RWPE2 (cell line): ENCODE measurements around the gene CTXND1.

Experiments
- ATAC-seq: fragments of 200-7000 bp; cut with Tn5 transposase; 3 replicates; pipeline ENCODE4 v1.9.1; 2021; ENCODE audit warnings: low read depth
- DNase-seq: peaks from one replicate; pipeline ENCODE4 v3.0.0-alpha.2; 2020; ENCODE audit warnings: low spot score
- H3K27ac ChIP-seq: fragments of 450-650 bp; 2 replicates; pipeline ENCODE4 v1.5.1; 2017; ENCODE audit warnings: mild to moderate bottlenecking; ENCODE audit not compliant: poor library complexity, severe bottlenecking
- H3K27me3 ChIP-seq: fragments of 250-450 bp; sonication (Bioruptor Pico); 2 replicates; pipeline ENCODE4 v1.5.1; 2021; ENCODE audit warnings: mild to moderate bottlenecking, moderate library complexity; ENCODE audit not compliant: insufficient read depth, poor library complexity, severe bottlenecking
- H3K36me3 ChIP-seq: fragments of 250-450 bp; sonication (Bioruptor Pico); 2 replicates; pipeline ENCODE4 v1.5.1; 2020; ENCODE audit warnings: low read depth, mild to moderate bottlenecking, moderate library complexity
- H3K4me1 ChIP-seq: fragments of 250-450 bp; sonication (Bioruptor Pico); 2 replicates; pipeline ENCODE4 v1.5.1; 2021; ENCODE audit warnings: mild to moderate bottlenecking, moderate library complexity; ENCODE audit not compliant: insufficient read depth, poor library complexity, severe bottlenecking
- H3K4me3 ChIP-seq: fragments of 250-450 bp; sonication (Bioruptor Pico); 2 replicates; pipeline ENCODE4 v1.5.1; 2021; ENCODE audit warnings: mild to moderate bottlenecking, moderate library complexity; ENCODE audit not compliant: severe bottlenecking
- H3K9me3 ChIP-seq: fragments of 250-450 bp; sonication (Bioruptor Pico); 2 replicates; pipeline ENCODE4 v1.5.1; 2021; ENCODE audit warnings: mild to moderate bottlenecking, moderate library complexity; ENCODE audit not compliant: severe bottlenecking
- CTCF ChIP-seq: fragments of 450-650 bp; IDR thresholded peaks from one replicate; pipeline ENCODE4 v1.5.1; 2017; ENCODE audit warnings: mild to moderate bottlenecking, moderate library complexity; ENCODE audit not compliant: poor library complexity, severe bottlenecking

CTXND1 gene

GRCh38 chr15:80186597-80186996, 65.4 kb downstream of the CTXND1 start:
- Histone ChIP-seq H3K9me3 (no peaks in the 10 kb centered on the region), H3K27me3 (no peaks in the 10 kb centered on the region), H3K36me3 (peaks cover 8% of the 10 kb centered on the region; the same call in 1 of the 2 replicates), H3K27ac (no peak overlapping the region), H3K4me3 (no peak overlapping the region), H3K4me1 (no peaks in the 10 kb centered on the region)
- DNase-seq (no peak), ATAC-seq (no peak)
- TF ChIP-seq CTCF: no peak

- no peak for TF ChIP-seq CTCF
- ATAC-seq (no peak), DNase-seq (no peak)
- no peaks in the 10 kb centered on the region for H3K4me1 ChIP-seq
- H3K27me3 ChIP-seq: no peaks in the 10 kb centered on the region
- no peak overlapping the region for H3K4me3 ChIP-seq
- H3K36me3 ChIP-seq: peaks cover 14% of the 10 kb centered on the region; the same call in 1 of the 2 replicates
- no peak overlapping the region for H3K27ac ChIP-seq
- no peaks in the 10 kb centered on the region for H3K9me3 ChIP-seq
These were observed 65.9 kb downstream of the CTXND1 start for GRCh38 chr15:80186066-80186465.

DNA sequence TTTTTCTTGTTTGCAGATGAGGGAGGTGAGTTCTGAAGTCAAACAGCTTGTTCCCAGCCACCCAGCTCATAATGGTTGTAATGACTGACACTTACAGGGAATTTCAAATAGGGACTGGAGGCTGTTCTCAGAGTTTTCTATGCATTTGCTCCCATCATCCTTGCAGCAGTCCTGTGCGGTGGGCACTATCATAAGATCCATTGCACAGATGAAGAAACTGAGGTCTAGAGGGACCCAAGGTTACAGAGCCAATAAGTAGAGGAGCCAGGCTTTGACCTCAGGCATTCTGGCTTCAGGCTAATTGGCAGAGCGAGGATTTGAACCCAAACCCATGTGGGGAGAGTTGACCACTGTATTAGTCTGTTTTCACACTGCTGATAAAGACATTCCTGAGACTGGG, 66.9 kb downstream of the CTXND1 start:
- DNase-seq: no peak
- H3K27me3 ChIP-seq: no peaks in the 10 kb centered on the region
- H3K4me3 ChIP-seq: no peak overlapping the region
- no peak for ATAC-seq
- peaks cover 16% of the 10 kb centered on the region; the same call in 1 of the 2 replicates for H3K36me3 ChIP-seq
- no peaks in the 10 kb centered on the region for H3K9me3 ChIP-seq
- H3K27ac ChIP-seq: no peak overlapping the region
- TF ChIP-seq CTCF: no peak
- H3K4me1 ChIP-seq: no peaks in the 10 kb centered on the region

DNA sequence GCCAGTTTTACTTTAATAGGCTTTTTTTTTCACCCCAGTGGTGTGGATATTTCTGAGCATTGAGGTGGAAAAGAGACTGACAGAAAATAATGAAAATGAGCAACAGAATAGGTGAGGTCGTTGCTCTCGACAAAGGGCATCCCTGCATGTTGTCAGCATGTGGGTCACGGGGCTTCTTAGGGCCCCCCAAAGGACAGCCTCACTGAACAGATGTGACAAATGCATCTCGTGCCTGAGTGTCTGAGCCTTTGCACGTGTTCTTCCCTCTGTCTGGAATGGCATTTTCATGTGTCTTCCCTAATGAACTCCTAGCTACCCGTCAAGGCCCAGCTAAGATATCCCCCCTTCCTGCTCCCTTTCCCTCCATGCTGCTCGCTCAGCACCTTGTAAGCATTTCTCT, 67.5 kb downstream of the CTXND1 start:
- Histone ChIP-seq H3K27me3 (no peaks in the 10 kb centered on the region), H3K36me3 (peaks cover 16% of the 10 kb centered on the region; the same call in 1 of the 2 replicates), H3K4me3 (no peak overlapping the region), H3K27ac (no peak overlapping the region), H3K4me1 (peaks cover 1% of the 10 kb centered on the region), H3K9me3 (no peaks in the 10 kb centered on the region)
- TF ChIP-seq CTCF: no peak
- ATAC-seq (no peak), DNase-seq (no peak)

GRCh38 chr15:80183886-80184285, 68.1 kb downstream of the CTXND1 start:
- peaks cover 16% of the 10 kb centered on the region; the same call in 1 of the 2 replicates for H3K36me3 ChIP-seq
- TF ChIP-seq CTCF: peak; percentile 17
- peaks cover 8% of the 10 kb centered on the region for H3K4me1 ChIP-seq
- H3K27ac ChIP-seq: no peak overlapping the region
- ATAC-seq (no peak), DNase-seq (no peak)
- H3K9me3 ChIP-seq: no peaks in the 10 kb centered on the region
- no peak overlapping the region for H3K4me3 ChIP-seq
- H3K27me3 ChIP-seq: no peaks in the 10 kb centered on the region
